ENCODE results near the gene FAM149A.

FAM149A gene

DNA sequence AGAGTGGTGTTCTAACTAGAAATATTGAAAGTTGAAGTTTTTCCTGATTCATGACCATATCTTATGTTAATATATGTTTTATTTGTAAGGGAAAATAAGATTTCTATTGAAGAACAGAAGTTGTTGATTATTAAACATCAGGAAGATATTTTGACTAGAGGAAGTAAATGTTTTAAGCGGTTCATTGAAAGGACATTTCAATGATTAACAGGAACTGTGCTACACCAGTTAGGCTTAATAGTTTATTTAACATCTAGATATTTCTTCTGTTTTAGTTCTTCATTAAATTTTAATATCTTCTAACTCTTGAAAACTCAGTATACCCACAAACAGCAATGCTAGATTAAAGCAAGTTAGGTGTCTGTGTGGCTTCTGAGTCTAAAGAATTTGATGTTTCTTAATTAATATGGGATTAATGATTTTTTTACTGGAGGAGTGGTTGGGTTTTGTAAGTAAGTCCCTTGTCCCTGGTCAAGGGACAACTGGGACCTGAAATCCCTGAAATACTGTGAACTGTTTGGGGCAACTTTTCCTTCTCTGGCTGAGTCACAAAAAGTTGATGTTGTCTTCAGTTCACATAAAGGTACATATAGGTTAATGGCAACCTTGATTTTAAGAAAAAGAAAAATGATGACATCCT, 44.0 kb downstream of the FAM149A start (continued):
- TF ChIP-seq RARB (CRISPR knock-in tag; IDR thresholded peaks at IDR 0.05) (no peak), ZNF565 (CRISPR knock-in tag; conservative IDR thresholded peaks at IDR 0.05; ENCODE audit: low read depth) (no peak), PPARA (CRISPR knock-in tag; IDR thresholded peaks at IDR 0.05; ENCODE audit: borderline replicate concordance) (no peak)

DNA sequence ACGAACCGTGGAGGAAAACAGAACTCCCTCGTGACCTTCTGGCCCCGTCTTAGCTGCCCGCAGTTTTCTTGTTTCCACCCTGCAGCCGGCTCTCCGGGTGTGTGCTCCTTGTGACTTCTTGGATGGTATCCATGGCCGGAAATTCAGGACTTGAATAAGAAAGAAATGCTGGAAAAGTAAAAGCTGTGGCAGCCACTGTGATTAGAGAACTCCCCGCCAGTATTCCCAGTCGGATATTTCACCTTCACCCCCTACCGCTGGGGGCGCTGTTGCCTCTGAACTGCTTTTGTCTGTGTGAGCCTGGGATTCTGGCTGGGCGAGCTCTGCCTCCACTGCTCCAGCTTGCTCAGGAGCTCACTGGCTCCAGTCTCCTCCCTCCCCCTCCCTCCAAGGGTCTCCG, 45.4 kb downstream of the FAM149A start:
- ATAC-seq, result peak; percentile 46; the same call in 1 of the 3 replicates
- no peak for TF ChIP-seq PPARA (CRISPR knock-in tag; IDR thresholded peaks at IDR 0.05; ENCODE audit: borderline replicate concordance)

DNA sequence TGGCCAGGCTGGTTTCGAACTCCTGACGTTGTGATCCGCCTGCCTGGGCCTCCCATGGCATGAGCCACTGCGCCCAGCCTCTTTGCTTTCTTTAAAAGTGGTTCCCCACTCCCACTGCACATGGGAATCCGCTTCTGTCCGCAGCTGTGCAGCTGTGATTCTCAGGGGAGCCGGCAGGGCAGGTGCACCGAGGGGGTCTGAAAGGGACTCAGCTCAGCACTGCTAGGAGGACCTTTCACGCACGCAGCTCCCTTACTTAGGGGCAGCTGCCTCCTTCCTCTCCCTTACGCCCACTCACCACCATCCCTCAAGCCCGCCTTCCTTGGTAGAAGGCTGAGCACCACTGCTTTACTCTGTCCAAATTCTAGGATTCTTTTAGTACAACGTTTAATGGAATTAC, 46.4 kb downstream of the FAM149A start:
- no peak for ATAC-seq

DNA sequence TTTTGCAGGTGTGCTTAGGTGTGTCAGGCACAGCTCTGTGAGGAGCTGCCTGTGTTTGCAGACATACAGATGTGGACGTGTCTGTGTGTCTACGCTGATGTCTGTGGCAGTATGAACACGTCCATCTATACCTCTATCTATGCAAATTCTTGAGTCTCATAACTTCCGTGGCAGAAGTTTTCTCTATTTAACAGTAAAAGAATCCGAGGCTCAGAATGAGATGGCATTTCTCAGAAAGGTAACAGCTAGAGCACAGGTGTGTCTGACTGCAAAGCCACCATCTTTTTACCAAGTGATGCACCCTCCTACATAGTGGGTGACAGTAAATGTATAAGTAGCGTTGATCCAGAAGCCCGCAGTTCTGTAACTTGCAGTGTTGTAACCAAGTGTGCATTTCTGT, 47.0 kb downstream of the FAM149A start:
- TF ChIP-seq SNAI2 (CRISPR knock-in tag; IDR thresholded peaks at IDR 0.05) (no peak), ARNTL (CRISPR knock-in tag; IDR thresholded peaks at IDR 0.05; ENCODE audit: borderline replicate concordance, low read depth) (no peak), ISL1 (CRISPR knock-in tag; IDR thresholded peaks at IDR 0.05) (no peak), ESRRG (CRISPR knock-in tag; IDR thresholded peaks at IDR 0.05) (no peak), TOX (CRISPR knock-in tag; IDR thresholded peaks at IDR 0.05; ENCODE audit: borderline replicate concordance) (no peak), ZNF8 (CRISPR knock-in tag; IDR thresholded peaks at IDR 0.05) (no peak), ZNF565 (CRISPR knock-in tag; conservative IDR thresholded peaks at IDR 0.05; ENCODE audit: low read depth) (no peak), ZC3H10 (CRISPR knock-in tag; IDR thresholded peaks at IDR 0.05) (no peak), OSR1 (CRISPR knock-in tag; IDR thresholded peaks at IDR 0.05) (no peak), GLIS3 (CRISPR knock-in tag; IDR thresholded peaks at IDR 0.05) (no peak), ZFP30 (CRISPR knock-in tag; IDR thresholded peaks at IDR 0.05) (no peak), BACH2 (CRISPR knock-in tag; IDR thresholded peaks at IDR 0.05; ENCODE audit: borderline replicate concordance) (no peak)
- TF ChIP-seq, protein P1, sequence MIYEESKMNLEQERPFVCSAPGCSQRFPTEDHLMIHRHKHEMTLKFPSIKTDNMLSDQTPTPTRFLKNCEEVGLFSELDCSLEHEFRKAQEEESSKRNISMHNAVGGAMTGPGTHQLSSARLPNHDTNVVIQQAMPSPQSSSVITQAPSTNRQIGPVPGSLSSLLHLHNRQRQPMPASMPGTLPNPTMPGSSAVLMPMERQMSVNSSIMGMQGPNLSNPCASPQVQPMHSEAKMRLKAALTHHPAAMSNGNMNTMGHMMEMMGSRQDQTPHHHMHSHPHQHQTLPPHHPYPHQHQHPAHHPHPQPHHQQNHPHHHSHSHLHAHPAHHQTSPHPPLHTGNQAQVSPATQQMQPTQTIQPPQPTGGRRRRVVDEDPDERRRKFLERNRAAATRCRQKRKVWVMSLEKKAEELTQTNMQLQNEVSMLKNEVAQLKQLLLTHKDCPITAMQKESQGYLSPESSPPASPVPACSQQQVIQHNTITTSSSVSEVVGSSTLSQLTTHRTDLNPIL (CRISPR knock-in tag; IDR thresholded peaks at IDR 0.05; ENCODE audit: low read depth), result no peak
- TF ChIP-seq, protein P2, sequence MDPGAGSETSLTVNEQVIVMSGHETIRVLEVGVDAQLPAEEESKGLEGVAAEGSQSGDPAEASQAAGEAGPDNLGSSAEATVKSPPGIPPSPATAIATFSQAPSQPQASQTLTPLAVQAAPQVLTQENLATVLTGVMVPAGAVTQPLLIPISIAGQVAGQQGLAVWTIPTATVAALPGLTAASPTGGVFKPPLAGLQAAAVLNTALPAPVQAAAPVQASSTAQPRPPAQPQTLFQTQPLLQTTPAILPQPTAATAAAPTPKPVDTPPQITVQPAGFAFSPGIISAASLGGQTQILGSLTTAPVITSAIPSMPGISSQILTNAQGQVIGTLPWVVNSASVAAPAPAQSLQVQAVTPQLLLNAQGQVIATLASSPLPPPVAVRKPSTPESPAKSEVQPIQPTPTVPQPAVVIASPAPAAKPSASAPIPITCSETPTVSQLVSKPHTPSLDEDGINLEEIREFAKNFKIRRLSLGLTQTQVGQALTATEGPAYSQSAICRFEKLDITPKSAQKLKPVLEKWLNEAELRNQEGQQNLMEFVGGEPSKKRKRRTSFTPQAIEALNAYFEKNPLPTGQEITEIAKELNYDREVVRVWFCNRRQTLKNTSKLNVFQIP (CRISPR knock-in tag; IDR thresholded peaks at IDR 0.05; ENCODE audit: borderline replicate concordance, low read depth), result no peak
- TF ChIP-seq, protein P3, sequence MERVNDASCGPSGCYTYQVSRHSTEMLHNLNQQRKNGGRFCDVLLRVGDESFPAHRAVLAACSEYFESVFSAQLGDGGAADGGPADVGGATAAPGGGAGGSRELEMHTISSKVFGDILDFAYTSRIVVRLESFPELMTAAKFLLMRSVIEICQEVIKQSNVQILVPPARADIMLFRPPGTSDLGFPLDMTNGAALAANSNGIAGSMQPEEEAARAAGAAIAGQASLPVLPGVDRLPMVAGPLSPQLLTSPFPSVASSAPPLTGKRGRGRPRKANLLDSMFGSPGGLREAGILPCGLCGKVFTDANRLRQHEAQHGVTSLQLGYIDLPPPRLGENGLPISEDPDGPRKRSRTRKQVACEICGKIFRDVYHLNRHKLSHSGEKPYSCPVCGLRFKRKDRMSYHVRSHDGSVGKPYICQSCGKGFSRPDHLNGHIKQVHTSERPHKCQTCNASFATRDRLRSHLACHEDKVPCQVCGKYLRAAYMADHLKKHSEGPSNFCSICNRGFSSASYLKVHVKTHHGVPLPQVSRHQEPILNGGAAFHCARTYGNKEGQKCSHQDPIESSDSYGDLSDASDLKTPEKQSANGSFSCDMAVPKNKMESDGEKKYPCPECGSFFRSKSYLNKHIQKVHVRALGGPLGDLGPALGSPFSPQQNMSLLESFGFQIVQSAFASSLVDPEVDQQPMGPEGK (CRISPR knock-in tag; IDR thresholded peaks at IDR 0.05; ENCODE audit: borderline replicate concordance), result no peak
- TF ChIP-seq, protein P4, sequence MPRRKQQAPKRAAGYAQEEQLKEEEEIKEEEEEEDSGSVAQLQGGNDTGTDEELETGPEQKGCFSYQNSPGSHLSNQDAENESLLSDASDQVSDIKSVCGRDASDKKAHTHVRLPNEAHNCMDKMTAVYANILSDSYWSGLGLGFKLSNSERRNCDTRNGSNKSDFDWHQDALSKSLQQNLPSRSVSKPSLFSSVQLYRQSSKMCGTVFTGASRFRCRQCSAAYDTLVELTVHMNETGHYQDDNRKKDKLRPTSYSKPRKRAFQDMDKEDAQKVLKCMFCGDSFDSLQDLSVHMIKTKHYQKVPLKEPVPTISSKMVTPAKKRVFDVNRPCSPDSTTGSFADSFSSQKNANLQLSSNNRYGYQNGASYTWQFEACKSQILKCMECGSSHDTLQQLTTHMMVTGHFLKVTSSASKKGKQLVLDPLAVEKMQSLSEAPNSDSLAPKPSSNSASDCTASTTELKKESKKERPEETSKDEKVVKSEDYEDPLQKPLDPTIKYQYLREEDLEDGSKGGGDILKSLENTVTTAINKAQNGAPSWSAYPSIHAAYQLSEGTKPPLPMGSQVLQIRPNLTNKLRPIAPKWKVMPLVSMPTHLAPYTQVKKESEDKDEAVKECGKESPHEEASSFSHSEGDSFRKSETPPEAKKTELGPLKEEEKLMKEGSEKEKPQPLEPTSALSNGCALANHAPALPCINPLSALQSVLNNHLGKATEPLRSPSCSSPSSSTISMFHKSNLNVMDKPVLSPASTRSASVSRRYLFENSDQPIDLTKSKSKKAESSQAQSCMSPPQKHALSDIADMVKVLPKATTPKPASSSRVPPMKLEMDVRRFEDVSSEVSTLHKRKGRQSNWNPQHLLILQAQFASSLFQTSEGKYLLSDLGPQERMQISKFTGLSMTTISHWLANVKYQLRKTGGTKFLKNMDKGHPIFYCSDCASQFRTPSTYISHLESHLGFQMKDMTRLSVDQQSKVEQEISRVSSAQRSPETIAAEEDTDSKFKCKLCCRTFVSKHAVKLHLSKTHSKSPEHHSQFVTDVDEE (CRISPR knock-in tag; IDR thresholded peaks at IDR 0.05), result no peak
- TF ChIP-seq, protein P5, sequence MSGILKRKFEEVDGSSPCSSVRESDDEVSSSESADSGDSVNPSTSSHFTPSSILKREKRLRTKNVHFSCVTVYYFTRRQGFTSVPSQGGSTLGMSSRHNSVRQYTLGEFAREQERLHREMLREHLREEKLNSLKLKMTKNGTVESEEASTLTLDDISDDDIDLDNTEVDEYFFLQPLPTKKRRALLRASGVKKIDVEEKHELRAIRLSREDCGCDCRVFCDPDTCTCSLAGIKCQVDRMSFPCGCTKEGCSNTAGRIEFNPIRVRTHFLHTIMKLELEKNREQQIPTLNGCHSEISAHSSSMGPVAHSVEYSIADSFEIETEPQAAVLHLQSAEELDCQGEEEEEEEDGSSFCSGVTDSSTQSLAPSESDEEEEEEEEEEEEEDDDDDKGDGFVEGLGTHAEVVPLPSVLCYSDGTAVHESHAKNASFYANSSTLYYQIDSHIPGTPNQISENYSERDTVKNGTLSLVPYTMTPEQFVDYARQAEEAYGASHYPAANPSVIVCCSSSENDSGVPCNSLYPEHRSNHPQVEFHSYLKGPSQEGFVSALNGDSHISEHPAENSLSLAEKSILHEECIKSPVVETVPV (CRISPR knock-in tag; IDR thresholded peaks at IDR 0.05), result no peak
- ATAC-seq, result no peak

More for the DNA sequence above, 46.4 kb downstream of the FAM149A start:
- TF ChIP-seq CSDC2 (CRISPR knock-in tag; IDR thresholded peaks at IDR 0.05), result no peak

Measured in SK-N-SH treated with all-trans-retinoic acid at 6 μM for 48 hours (cell line).